ENCODE results near the gene NT5C1A. TPM values are rescaled to one million over a fixed set of nuclear protein-coding genes. Genes with fewer than 3 reads are reported as not detected.

NT5C1A gene
- total RNA-seq, 2 experiments from 2014 or later, result 0.80 TPM; not detected in 1

GRCh38 chr1:39685071-39685470 lies 13.2 kb upstream of the NT5C1A start:
- no peaks in the 10 kb centered on the region for H3K36me3 Mint-ChIP-seq
- H3K27ac Mint-ChIP-seq, result no peak overlapping the region
- no peak for ATAC-seq
- H3K27me3 Mint-ChIP-seq, result peaks cover 55% of the 10 kb centered on the region
- CTCF ChIA-PET, result interaction anchor here (1.1 to 1.3 kb wide), 3 partner anchors 17 to 27 kb away, joined by 3 read pairs; no protein-coding TSS in a partner anchor
- H3K4me1 Mint-ChIP-seq, result peaks cover 6% of the 10 kb centered on the region
- no peak overlapping the region for H3K4me3 Mint-ChIP-seq
- no peak for DNase-seq
- H3K9me3 Mint-ChIP-seq (ENCODE audit: low read depth), result no peaks in the 10 kb centered on the region

- Mint-ChIP-seq H3K27me3 (peaks cover 48% of the 10 kb centered on the region), H3K27ac (no peak overlapping the region), H3K4me1 (peaks cover 6% of the 10 kb centered on the region), H3K36me3 (no peaks in the 10 kb centered on the region), H3K4me3 (no peak overlapping the region), H3K9me3 (ENCODE audit: low read depth) (no peaks in the 10 kb centered on the region)
- CTCF ChIA-PET, result interaction anchor here (1.2 to 1.4 kb wide), 3 partner anchors 12 to 26 kb away, joined by 3 read pairs; no protein-coding TSS in a partner anchor
- no peak for DNase-seq
- no peak for ATAC-seq
These were observed 12.4 kb upstream of the NT5C1A start for GRCh38 chr1:39684313-39684664.

- peaks cover 43% of the 10 kb centered on the region for H3K27me3 Mint-ChIP-seq
- no peak overlapping the region for H3K27ac Mint-ChIP-seq
- H3K4me1 Mint-ChIP-seq, result peaks cover 6% of the 10 kb centered on the region
- DNase-seq (no peak), ATAC-seq (peak; percentile 57)
- CTCF ChIA-PET, result interaction anchor here (1.0 to 1.4 kb wide), 4 partner anchors 11 to 77 kb away, joined by 3 read pairs; no protein-coding TSS in a partner anchor
- no peak overlapping the region for H3K4me3 Mint-ChIP-seq
- H3K36me3 Mint-ChIP-seq, result no peaks in the 10 kb centered on the region
- no peaks in the 10 kb centered on the region for H3K9me3 Mint-ChIP-seq (ENCODE audit: low read depth)
These were observed 11.8 kb upstream of the NT5C1A start for GRCh38 chr1:39683591-39684312.

GRCh38 chr1:39681999-39682398 lies 10.1 kb upstream of the NT5C1A start:
- no peaks in the 10 kb centered on the region for H3K36me3 Mint-ChIP-seq
- H3K27me3 Mint-ChIP-seq, result peaks cover 30% of the 10 kb centered on the region
- DNase-seq, result no peak
- H3K4me3 Mint-ChIP-seq, result no peak overlapping the region
- no peak overlapping the region for H3K27ac Mint-ChIP-seq
- ATAC-seq, result no peak
- peaks cover 6% of the 10 kb centered on the region for H3K4me1 Mint-ChIP-seq
- CTCF ChIA-PET, result interaction anchor here (0.6 to 1.4 kb wide), 5 partner anchors 9 to 29 kb away, joined by 3 to 9 read pairs (median 4); partner anchors contain the start of genes HPCAL4 and NT5C1A
- H3K9me3 Mint-ChIP-seq (ENCODE audit: low read depth), result no peaks in the 10 kb centered on the region

GRCh38 chr1:39681294-39681693 lies 9.4 kb upstream of the NT5C1A start:
- H3K4me3 Mint-ChIP-seq, result no peak overlapping the region
- H3K27me3 Mint-ChIP-seq, result peaks cover 27% of the 10 kb centered on the region
- ATAC-seq, result no peak
- peaks cover 6% of the 10 kb centered on the region for H3K4me1 Mint-ChIP-seq
- CTCF ChIA-PET, result interaction anchor here (0.6 to 1.4 kb wide), 5 partner anchors 9 to 28 kb away, joined by 3 to 9 read pairs (median 4); partner anchors contain the start of genes HPCAL4 and NT5C1A
- H3K27ac Mint-ChIP-seq, result no peak overlapping the region
- no peaks in the 10 kb centered on the region for H3K9me3 Mint-ChIP-seq (ENCODE audit: low read depth)
- DNase-seq, result no peak
- no peaks in the 10 kb centered on the region for H3K36me3 Mint-ChIP-seq

GRCh38 chr1:39680751-39681150 lies 8.8 kb upstream of the NT5C1A start:
- Mint-ChIP-seq H3K27ac (no peak overlapping the region), H3K27me3 (peaks cover 25% of the 10 kb centered on the region), H3K36me3 (no peaks in the 10 kb centered on the region), H3K4me3 (no peak overlapping the region), H3K4me1 (peaks cover 6% of the 10 kb centered on the region), H3K9me3 (ENCODE audit: low read depth) (no peaks in the 10 kb centered on the region)
- CTCF ChIA-PET, result interaction anchor here (0.9 to 1.6 kb wide), 6 partner anchors 9 to 23 kb away, joined by 3 to 9 read pairs (median 4); partner anchors contain the start of gene NT5C1A
- ATAC-seq (peak; percentile 12), DNase-seq (no peak)

GRCh38 chr1:39679821-39680220 lies 7.9 kb upstream of the NT5C1A start:
- Mint-ChIP-seq H3K27ac (no peak overlapping the region), H3K27me3 (peaks cover 22% of the 10 kb centered on the region)
- CTCF ChIA-PET, result interaction anchor here (0.9 to 1.6 kb wide), 3 partner anchors 9 to 22 kb away, joined by 3 to 8 read pairs (median 3); no protein-coding TSS in a partner anchor

GRCh38 chr1:39678889-39679288 lies 7.0 kb upstream of the NT5C1A start:
- Mint-ChIP-seq H3K27me3 (peaks cover 19% of the 10 kb centered on the region), H3K4me1 (peaks cover 5% of the 10 kb centered on the region), H3K36me3 (no peaks in the 10 kb centered on the region), H3K4me3 (no peak overlapping the region), H3K9me3 (ENCODE audit: low read depth) (no peaks in the 10 kb centered on the region), H3K27ac (no peak overlapping the region)
- ATAC-seq (no peak), DNase-seq (no peak)
- CTCF ChIA-PET, result interaction anchor here (14.3 kb wide), 1 partner anchor 23 kb away, joined by 196 read pairs; no protein-coding TSS in a partner anchor

More at GRCh38 chr1:39679821-39680220, 7.9 kb upstream of the NT5C1A start:
- no peaks in the 10 kb centered on the region for H3K9me3 Mint-ChIP-seq (ENCODE audit: low read depth)
- H3K4me1 Mint-ChIP-seq, result peaks cover 6% of the 10 kb centered on the region
- H3K4me3 Mint-ChIP-seq, result no peak overlapping the region
- DNase-seq (no peak), ATAC-seq (no peak)
- no peaks in the 10 kb centered on the region for H3K36me3 Mint-ChIP-seq

GRCh38 chr1:39677645-39678044 lies 5.7 kb upstream of the NT5C1A start:
- Mint-ChIP-seq H3K27me3 (peaks cover 20% of the 10 kb centered on the region), H3K36me3 (no peaks in the 10 kb centered on the region), H3K9me3 (ENCODE audit: low read depth) (no peaks in the 10 kb centered on the region), H3K4me1 (peaks cover 4% of the 10 kb centered on the region), H3K4me3 (no peak overlapping the region), H3K27ac (no peak overlapping the region)
- ATAC-seq (no peak), DNase-seq (no peak)
- CTCF ChIA-PET, result interaction anchor here (14.3 kb wide), 1 partner anchor 21 kb away, joined by 196 read pairs; no protein-coding TSS in a partner anchor

GRCh38 chr1:39676948-39677548 lies 5.1 kb upstream of the NT5C1A start:
- ATAC-seq, result no peak
- CTCF ChIA-PET, result interaction anchor here (1.0 to 14.3 kb wide), 3 partner anchors 21 to 43 kb away, joined by 3 to 196 read pairs (median 3); no protein-coding TSS in a partner anchor
- no peak overlapping the region for H3K27ac Mint-ChIP-seq

GRCh38 chr1:39675220-39675619 lies 3.3 kb upstream of the NT5C1A start:
- peaks cover 29% of the 10 kb centered on the region for H3K27me3 Mint-ChIP-seq
- no peak overlapping the region for H3K4me3 Mint-ChIP-seq
- H3K9me3 Mint-ChIP-seq (ENCODE audit: low read depth), result no peaks in the 10 kb centered on the region
- H3K36me3 Mint-ChIP-seq, result no peaks in the 10 kb centered on the region
- ATAC-seq, result no peak
- no peak overlapping the region for H3K27ac Mint-ChIP-seq
- H3K4me1 Mint-ChIP-seq, result no peaks in the 10 kb centered on the region
- no peak for DNase-seq
- CTCF ChIA-PET, result interaction anchor here (0.7 to 14.3 kb wide), 4 partner anchors 16 to 69 kb away, joined by 3 to 196 read pairs (median 4); partner anchors contain the start of gene HPCAL4

More at GRCh38 chr1:39676948-39677548, 5.1 kb upstream of the NT5C1A start:
- peaks cover 4% of the 10 kb centered on the region for H3K4me1 Mint-ChIP-seq
- H3K36me3 Mint-ChIP-seq, result no peaks in the 10 kb centered on the region
- H3K9me3 Mint-ChIP-seq (ENCODE audit: low read depth), result no peaks in the 10 kb centered on the region
- DNase-seq, result no peak
- H3K27me3 Mint-ChIP-seq, result peaks cover 23% of the 10 kb centered on the region
- no peak overlapping the region for H3K4me3 Mint-ChIP-seq

- ATAC-seq, result no peak
- no peak overlapping the region for H3K4me3 Mint-ChIP-seq
- H3K4me1 Mint-ChIP-seq, result peaks cover 4% of the 10 kb centered on the region
- DNase-seq, result no peak
- H3K27ac Mint-ChIP-seq, result no peak overlapping the region
- no peaks in the 10 kb centered on the region for H3K9me3 Mint-ChIP-seq (ENCODE audit: low read depth)
- peaks cover 39% of the 10 kb centered on the region for H3K27me3 Mint-ChIP-seq
- H3K36me3 Mint-ChIP-seq, result no peaks in the 10 kb centered on the region
- CTCF ChIA-PET, result interaction anchor here (1.1 to 14.3 kb wide), 13 partner anchors 8 to 127 kb away, joined by 3 to 196 read pairs (median 9); no protein-coding TSS in a partner anchor
These were observed 1.3 kb upstream of the NT5C1A start for GRCh38 chr1:39673215-39673614.

- no peak overlapping the region for H3K27ac Mint-ChIP-seq
- H3K9me3 Mint-ChIP-seq (ENCODE audit: low read depth), result no peaks in the 10 kb centered on the region
- peaks cover 10% of the 10 kb centered on the region for H3K4me1 Mint-ChIP-seq
- CTCF ChIA-PET, result interaction anchor here (0.9 to 14.3 kb wide), 19 partner anchors 9 to 644 kb away, joined by 3 to 196 read pairs (median 3); partner anchors contain the start of genes HPCAL4 and PPIE
- no peak overlapping the region for H3K4me3 Mint-ChIP-seq
- DNase-seq, result peak; percentile 53
- peak; percentile 30 for ATAC-seq
- H3K36me3 Mint-ChIP-seq, result no peaks in the 10 kb centered on the region
- H3K27me3 Mint-ChIP-seq, result peaks cover 39% of the 10 kb centered on the region
These were observed 642 bp upstream of the NT5C1A start for GRCh38 chr1:39672551-39672947.
